A549 (cell line): ENCODE results near the gene PTPRE. TPM values are rescaled to one million over a fixed set of nuclear protein-coding genes. Genes with fewer than 3 reads are reported as not detected.

Experiments used
- ATAC-seq, 2 experiments: fragments of 200-7000 bp in 1 of 2; fragments of >200 bp in 1 of 2; cut with Nextera tagmentation in 1 of 2; cut with Tn5 transposase in 1 of 2; 3 replicates each; pipeline versions ENCODE4 v1.8.0 to v1.9.1; 2018 to 2020; ENCODE audit warnings: mild to moderate bottlenecking in 1 of 2, moderate library complexity in 1 of 2
- CTCF ChIA-PET: fragments of 300-600 bp; sonication (Branson Sonifier 250); formaldehyde crosslinking; extraction: SDS; loops from one replicate; lab custom pipeline; 2021; ENCODE audit warnings: antibody characterized with exemption, inconsistent platforms; lab: Yijun Ruan, JAX
- POLR2A ChIA-PET: fragments of 350-600 bp; formaldehyde crosslinking; extraction: SDS; loops from one replicate; lab custom pipeline; 2021; ENCODE audit warnings: antibody characterized with exemption, inconsistent platforms; lab: Yijun Ruan, JAX
- DNase-seq, 2 experiments: peaks; one replicate each; pipeline versions ENCODE4 v3.0.0 to v3.0.0-alpha.2; 2011 to 2016; ENCODE audit warnings: low read depth in 1 of 2, low spot score in 1 of 2
- FAIRE-seq: peaks from 2 replicates; lab custom pipeline; 2011; peaks lifted over from hg19 to GRCh38; lab: Jason Lieb, UNC
- H3K27ac ChIP-seq, 2 experiments: fragments of >200 bp; sonication (Bioruptor Twin); formaldehyde crosslinking; 3 replicates each; pipeline ENCODE4 v1.5.1; 2016 to 2017
- H3K4me1 ChIP-seq: fragments of >200 bp; sonication (Bioruptor Twin); formaldehyde crosslinking; 3 replicates; pipeline ENCODE4 v1.6.1; 2016
- H3K4me2 ChIP-seq: fragments of >200 bp; sonication (Bioruptor Twin); formaldehyde crosslinking; 3 replicates; pipeline ENCODE4 v1.6.1; 2016
- H3K4me3 ChIP-seq: fragments of >200 bp; sonication (Bioruptor Twin); formaldehyde crosslinking; 3 replicates; pipeline ENCODE4 v1.5.1; 2016
- H3K9me3 ChIP-seq: fragments of >200 bp; sonication (Bioruptor Twin); formaldehyde crosslinking; 3 replicates; pipeline ENCODE4 v1.6.1; 2016
- BHLHE40 ChIP-seq: IDR thresholded peaks from 2 replicates; pipeline ENCODE4 v1.6.1; 2012; ENCODE audit warnings: low read depth, low read length, inconsistent platforms
- EHF ChIP-seq: fragments of 250-450 bp; sonication (Bioruptor Pico); IDR thresholded peaks from 2 replicates; pipeline ENCODE4 v1.5.0; 2020; ENCODE audit warnings: mild to moderate bottlenecking
- EHMT2 ChIP-seq: fragments of 200-600 bp; sonication (generic); IDR thresholded peaks from 2 replicates; pipeline ENCODE4 v1.6.1; 2016; ENCODE audit warnings: antibody characterized with exemption, low read depth, mild to moderate bottlenecking, moderate library complexity
- ESRRA ChIP-seq: fragments of 150-350 bp; IDR thresholded peaks from 2 replicates; pipeline ENCODE4 v1.6.1; 2014; ENCODE audit warnings: mild to moderate bottlenecking, low read length, borderline replicate concordance
- FOSB ChIP-seq: fragments of 250-450 bp; sonication (Bioruptor Pico); IDR thresholded peaks from 2 replicates; pipeline ENCODE4 v1.5.0; 2020; ENCODE audit warnings: mild to moderate bottlenecking, moderate library complexity
- FOXS1 ChIP-seq: fragments of 250-450 bp; sonication (Bioruptor Pico); IDR thresholded peaks from 2 replicates; pipeline ENCODE4 v1.5.0; 2020; ENCODE audit warnings: mild to moderate bottlenecking, moderate library complexity
- HDAC2 ChIP-seq: fragments of 200-600 bp; sonication (generic); IDR thresholded peaks from 2 replicates; pipeline ENCODE4 v1.6.1; 2016
- HEYL ChIP-seq: fragments of 250-450 bp; sonication (Bioruptor Pico); IDR thresholded peaks from 2 replicates; pipeline ENCODE4 v1.8.0; 2021; ENCODE audit warnings: mild to moderate bottlenecking, moderate library complexity
- HOXB13 ChIP-seq: fragments of 250-450 bp; sonication (Bioruptor Pico); IDR thresholded peaks from 2 replicates; pipeline ENCODE4 v1.5.0; 2020; ENCODE audit warnings: low read depth, mild to moderate bottlenecking, moderate library complexity
- JUN ChIP-seq, 2 experiments: fragments of >200 bp; sonication (Bioruptor Twin); formaldehyde crosslinking; IDR thresholded peaks; 2 replicates in 1 of 2; 3 replicates in 1 of 2; pipeline ENCODE4 v1.6.1; 2016 to 2017
- MAFK ChIP-seq: fragments of 450-650 bp; IDR thresholded peaks from 2 replicates; pipeline ENCODE4 v1.6.1; 2014; ENCODE audit not compliant: partially characterized antibody
- MAZ ChIP-seq: fragments of 150-350 bp; IDR thresholded peaks from 2 replicates; pipeline ENCODE4 v1.6.1; 2014; ENCODE audit warnings: antibody characterized with exemption, low read depth, low read length, borderline replicate concordance
- NR3C1 ChIP-seq: fragments of >200 bp; sonication (Bioruptor Twin); formaldehyde crosslinking; IDR thresholded peaks from 3 replicates; pipeline ENCODE4 v1.6.1; 2017
- PHF8 ChIP-seq: fragments of 200-600 bp; sonication (generic); IDR thresholded peaks from 2 replicates; pipeline ENCODE4 v1.6.1; 2016; ENCODE audit warnings: low read depth, mild to moderate bottlenecking, antibody characterized with exemption, moderate library complexity, borderline replicate concordance
- POLR2AphosphoS2 ChIP-seq: conservative IDR thresholded peaks from 2 replicates; pipeline ENCODE4 v1.6.1; 2012; ENCODE audit warnings: low read length, improper control_type of control experiment, inconsistent platforms
- RAD21 ChIP-seq, 2 experiments: fragments of >200 bp in 1 of 2; sonication (Bioruptor Twin) in 1 of 2; formaldehyde crosslinking in 1 of 2; IDR thresholded peaks in 1 of 2; conservative IDR thresholded peaks in 1 of 2; 2 replicates in 1 of 2; 3 replicates in 1 of 2; pipeline ENCODE4 v1.6.1; 2012 to 2018; ENCODE audit warnings: inconsistent platforms in 1 of 2
- RARB ChIP-seq: fragments of 250-450 bp; sonication (Bioruptor Pico); IDR thresholded peaks from 2 replicates; pipeline ENCODE4 v1.8.0; 2021; ENCODE audit warnings: mild to moderate bottlenecking, moderate library complexity
- RNF2 ChIP-seq: fragments of 200-600 bp; sonication (generic); IDR thresholded peaks from 2 replicates; pipeline ENCODE4 v1.6.1; 2016; ENCODE audit warnings: low read depth, mild to moderate bottlenecking, antibody characterized with exemption, moderate library complexity, borderline replicate concordance
- SREBF2 ChIP-seq: fragments of 450-650 bp; IDR thresholded peaks from 2 replicates; pipeline ENCODE4 v1.6.1; 2014; ENCODE audit warnings: mild to moderate bottlenecking, moderate library complexity
- TFCP2L1 ChIP-seq: fragments of 250-450 bp; sonication (Bioruptor Pico); IDR thresholded peaks from 2 replicates; pipeline ENCODE4 v1.5.0; 2021; ENCODE audit warnings: mild to moderate bottlenecking
- TP53 ChIP-seq: fragments of 250-450 bp; sonication (Bioruptor Pico); IDR thresholded peaks from 2 replicates; pipeline ENCODE4 v1.5.0; 2021; ENCODE audit warnings: mild to moderate bottlenecking, moderate library complexity
- WGBS: methylation state at CpG from one replicate; pipeline ENCODE4 v1.1.6; 2017; ENCODE audit errors: missing lambda C conversion rate; 5-methylcytosine and 5-hydroxymethylcytosine counted together
- polyA plus RNA-seq, 4 experiments: library from polyadenylated mRNA; depleted of rRNA in 3 of 4; stranded (reverse); fragments of >200 nt; fragmentation: RNase III in 1 of 4; extraction: RNeasy Plus Mini Kit Qiagen cat#74134 plus additional on column Dnase treatment in 1 of 4; gene quantifications; 2 replicates in 3 of 4; 3 replicates in 1 of 4; pipeline ENCODE4 v1.2.3, GENCODE V29; 2011 to 2017
- TF ChIP-seq, protein P1 (sequence below): fragments of 250-450 bp; sonication (Bioruptor Pico); IDR thresholded peaks from 2 replicates; pipeline ENCODE4 v1.5.0; 2021; ENCODE audit warnings: mild to moderate bottlenecking, moderate library complexity, borderline replicate concordance
- TF ChIP-seq, protein P2 (sequence below): fragments of >200 bp; sonication (Bioruptor Twin); formaldehyde crosslinking; IDR thresholded peaks from 3 replicates; pipeline ENCODE4 v1.6.1; 2016
- TF ChIP-seq, protein P3 (sequence below): fragments of >200 bp; sonication (Bioruptor Twin); formaldehyde crosslinking; IDR thresholded peaks from 3 replicates; pipeline ENCODE4 v1.5.1; 2016

PTPRE gene
- polyA plus RNA-seq, 2 of the 4 experiments (the other 2 are of a cell fraction), result 0.31 to 1.5 TPM

DNA sequence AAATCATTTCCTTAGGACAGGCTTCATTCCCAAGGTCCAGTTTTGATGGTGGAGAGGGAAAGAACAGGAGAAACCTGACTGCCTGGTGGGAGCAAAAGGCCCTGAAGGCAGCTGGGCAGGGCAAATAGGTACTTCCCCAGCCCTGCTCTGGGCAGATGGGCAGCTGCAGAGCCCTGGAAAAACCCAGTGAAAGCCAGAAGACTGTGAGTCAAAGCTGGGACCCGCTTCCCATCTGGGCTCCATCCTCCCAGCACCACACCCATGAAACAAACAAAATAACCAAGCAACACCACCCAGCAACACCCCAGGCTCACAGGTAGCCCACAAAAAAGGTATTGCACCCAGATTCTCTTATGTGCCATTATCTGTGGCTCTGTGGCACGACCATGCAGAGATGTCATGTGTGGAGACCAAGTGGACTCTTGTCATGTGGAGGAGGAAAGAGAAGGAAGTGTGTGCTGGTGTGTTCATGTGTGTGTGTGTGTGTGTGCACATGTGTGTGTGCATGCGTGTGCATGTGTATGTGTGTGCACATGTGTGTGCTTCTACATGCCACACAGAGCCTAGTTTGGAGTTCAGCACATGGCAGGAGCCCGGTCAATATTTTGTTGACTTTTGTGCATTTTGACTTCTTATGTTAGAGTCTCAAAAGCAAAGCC is 24.0 kb upstream of the PTPRE start:
- Histone ChIP-seq H3K4me3 (no peak overlapping the region), H3K9me3 (no peaks in the 10 kb centered on the region), H3K4me2 (no peak overlapping the region), H3K4me1 (no peaks in the 10 kb centered on the region), H3K27ac (no peak overlapping the region)
- 22% methylated on average over 4 of the region's 4 CpGs for WGBS
- ATAC-seq (no peak), FAIRE-seq (no peak), DNase-seq (no peak)
- ChIA-PET CTCF (interaction anchor here (0.9 to 1.2 kb wide), 2 partner anchors 20 to 28 kb away, joined by 3 read pairs; no protein-coding TSS in a partner anchor), POLR2A (no interaction called here)
- TF ChIP-seq BHLHE40, result no peak
- TF ChIP-seq RAD21 (conservative IDR thresholded peaks at IDR 0.05 in 1 of 2, IDR thresholded peaks at IDR 0.05 in 1 of 2), result no peak
- no peak for TF ChIP-seq TFCP2L1 (CRISPR knock-in tag)
- TF ChIP-seq HOXB13 (CRISPR knock-in tag), result no peak

DNA sequence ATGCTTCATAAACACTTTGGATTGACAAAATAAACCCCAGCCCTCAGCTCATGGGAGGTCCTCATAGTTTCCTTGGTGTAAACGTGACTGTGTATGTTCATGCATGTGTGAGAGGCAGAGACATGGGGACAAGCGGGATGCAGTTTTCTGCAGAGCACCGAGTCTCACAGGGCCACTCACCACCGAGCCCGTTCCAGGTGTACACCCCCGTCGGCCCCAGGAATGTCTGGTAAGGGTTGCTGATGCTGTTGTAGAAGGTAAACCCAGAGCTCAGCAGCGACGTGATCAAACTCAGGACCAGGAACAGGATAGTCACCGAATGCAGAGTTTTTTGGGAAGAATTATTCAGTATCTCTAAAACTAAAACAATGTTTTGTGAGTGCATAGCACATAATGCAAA is 23.4 kb upstream of the PTPRE start:
- FAIRE-seq (no peak), DNase-seq (no peak), ATAC-seq (no peak)
- no peak overlapping the region for H3K4me3 ChIP-seq
- ChIA-PET CTCF (interaction anchor here (0.9 to 1.2 kb wide), 2 partner anchors 21 to 29 kb away, joined by 3 read pairs; no protein-coding TSS in a partner anchor), POLR2A (no interaction called here)
- 31% methylated on average over 10 of the region's 10 CpGs for WGBS
- no peak overlapping the region for H3K27ac ChIP-seq
- no peaks in the 10 kb centered on the region for H3K4me1 ChIP-seq
- no peaks in the 10 kb centered on the region for H3K9me3 ChIP-seq
- TF ChIP-seq MAZ, result no peak
- no peak for TF ChIP-seq HEYL (CRISPR knock-in tag)
- no peak for TF ChIP-seq NR3C1
- TF ChIP-seq FOSB, result no peak
- no peak for TF ChIP-seq MAFK
- TF ChIP-seq HOXB13 (CRISPR knock-in tag), result no peak
- TF ChIP-seq, protein P1, sequence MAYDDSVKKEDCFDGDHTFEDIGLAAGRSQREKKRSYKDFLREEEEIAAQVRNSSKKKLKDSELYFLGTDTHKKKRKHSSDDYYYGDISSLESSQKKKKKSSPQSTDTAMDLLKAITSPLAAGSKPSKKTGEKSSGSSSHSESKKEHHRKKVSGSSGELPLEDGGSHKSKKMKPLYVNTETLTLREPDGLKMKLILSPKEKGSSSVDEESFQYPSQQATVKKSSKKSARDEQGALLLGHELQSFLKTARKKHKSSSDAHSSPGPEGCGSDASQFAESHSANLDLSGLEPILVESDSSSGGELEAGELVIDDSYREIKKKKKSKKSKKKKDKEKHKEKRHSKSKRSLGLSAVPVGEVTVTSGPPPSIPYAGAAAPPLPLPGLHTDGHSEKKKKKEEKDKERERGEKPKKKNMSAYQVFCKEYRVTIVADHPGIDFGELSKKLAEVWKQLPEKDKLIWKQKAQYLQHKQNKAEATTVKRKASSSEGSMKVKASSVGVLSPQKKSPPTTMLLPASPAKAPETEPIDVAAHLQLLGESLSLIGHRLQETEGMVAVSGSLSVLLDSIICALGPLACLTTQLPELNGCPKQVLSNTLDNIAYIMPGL, result no peak
- no peak for TF ChIP-seq JUN (IDR thresholded peaks at IDR 0.05)
- TF ChIP-seq HDAC2, result no peak
- no peak for TF ChIP-seq TP53 (CRISPR knock-in tag)
- no peak for TF ChIP-seq RNF2
- no peak for TF ChIP-seq RAD21 (conservative IDR thresholded peaks at IDR 0.05 in 1 of 2, IDR thresholded peaks at IDR 0.05 in 1 of 2)
- no peak for TF ChIP-seq PHF8
- no peak for TF ChIP-seq BHLHE40
- no peak for TF ChIP-seq FOXS1 (CRISPR knock-in tag)
- TF ChIP-seq, protein P2, sequence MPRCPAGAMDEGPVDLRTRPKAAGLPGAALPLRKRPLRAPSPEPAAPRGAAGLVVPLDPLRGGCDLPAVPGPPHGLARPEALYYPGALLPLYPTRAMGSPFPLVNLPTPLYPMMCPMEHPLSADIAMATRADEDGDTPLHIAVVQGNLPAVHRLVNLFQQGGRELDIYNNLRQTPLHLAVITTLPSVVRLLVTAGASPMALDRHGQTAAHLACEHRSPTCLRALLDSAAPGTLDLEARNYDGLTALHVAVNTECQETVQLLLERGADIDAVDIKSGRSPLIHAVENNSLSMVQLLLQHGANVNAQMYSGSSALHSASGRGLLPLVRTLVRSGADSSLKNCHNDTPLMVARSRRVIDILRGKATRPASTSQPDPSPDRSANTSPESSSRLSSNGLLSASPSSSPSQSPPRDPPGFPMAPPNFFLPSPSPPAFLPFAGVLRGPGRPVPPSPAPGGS, result no peak
- TF ChIP-seq EHMT2, result no peak
- no peak for TF ChIP-seq ESRRA
- no peak overlapping the region for H3K4me2 ChIP-seq

DNA sequence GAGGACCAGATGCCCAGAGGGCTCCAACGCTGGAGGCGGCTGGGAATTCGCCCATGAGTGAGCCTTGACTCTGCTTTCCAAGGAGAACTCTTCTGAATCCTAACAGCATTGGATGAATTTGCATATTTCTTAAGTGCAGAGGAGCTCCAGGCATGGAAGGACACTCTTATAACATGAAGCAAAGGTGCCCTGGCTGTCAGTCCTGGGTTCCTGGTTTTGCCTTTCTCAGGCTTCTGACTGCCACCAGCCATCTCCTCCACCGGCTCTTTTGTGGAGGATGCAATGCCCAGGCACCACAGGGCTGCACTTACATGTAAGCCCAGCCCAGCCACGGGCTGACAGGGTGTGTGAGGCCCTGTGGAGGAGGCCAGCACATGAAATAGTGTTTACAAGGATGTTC is 22.4 kb upstream of the PTPRE start:
- H3K27ac ChIP-seq, result no peak overlapping the region
- WGBS, result 40% methylated on average over 5 of the region's 5 CpGs
- H3K4me2 ChIP-seq, result no peak overlapping the region
- no peak overlapping the region for H3K4me3 ChIP-seq
- H3K9me3 ChIP-seq, result no peaks in the 10 kb centered on the region
- DNase-seq (no peak), ATAC-seq (no peak), FAIRE-seq (no peak)
- ChIA-PET POLR2A (no interaction called here), CTCF (no interaction called here)
- no peaks in the 10 kb centered on the region for H3K4me1 ChIP-seq
- no peak for TF ChIP-seq EHF (CRISPR knock-in tag)
- TF ChIP-seq, protein P1, result no peak
- no peak for TF ChIP-seq RARB (CRISPR knock-in tag)
- TF ChIP-seq FOSB, result no peak
- no peak for TF ChIP-seq FOXS1 (CRISPR knock-in tag)
- TF ChIP-seq, protein P2, result no peak
- no peak for TF ChIP-seq SREBF2
- TF ChIP-seq, protein P3, sequence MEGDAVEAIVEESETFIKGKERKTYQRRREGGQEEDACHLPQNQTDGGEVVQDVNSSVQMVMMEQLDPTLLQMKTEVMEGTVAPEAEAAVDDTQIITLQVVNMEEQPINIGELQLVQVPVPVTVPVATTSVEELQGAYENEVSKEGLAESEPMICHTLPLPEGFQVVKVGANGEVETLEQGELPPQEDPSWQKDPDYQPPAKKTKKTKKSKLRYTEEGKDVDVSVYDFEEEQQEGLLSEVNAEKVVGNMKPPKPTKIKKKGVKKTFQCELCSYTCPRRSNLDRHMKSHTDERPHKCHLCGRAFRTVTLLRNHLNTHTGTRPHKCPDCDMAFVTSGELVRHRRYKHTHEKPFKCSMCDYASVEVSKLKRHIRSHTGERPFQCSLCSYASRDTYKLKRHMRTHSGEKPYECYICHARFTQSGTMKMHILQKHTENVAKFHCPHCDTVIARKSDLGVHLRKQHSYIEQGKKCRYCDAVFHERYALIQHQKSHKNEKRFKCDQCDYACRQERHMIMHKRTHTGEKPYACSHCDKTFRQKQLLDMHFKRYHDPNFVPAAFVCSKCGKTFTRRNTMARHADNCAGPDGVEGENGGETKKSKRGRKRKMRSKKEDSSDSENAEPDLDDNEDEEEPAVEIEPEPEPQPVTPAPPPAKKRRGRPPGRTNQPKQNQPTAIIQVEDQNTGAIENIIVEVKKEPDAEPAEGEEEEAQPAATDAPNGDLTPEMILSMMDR, result no peak
- TF ChIP-seq RNF2, result no peak
- TF ChIP-seq POLR2AphosphoS2, result no peak
